Measurements from ENCODE around the gene SDHB. TPM values are rescaled to one million over a fixed set of nuclear protein-coding genes. Genes with fewer than 3 reads are reported as not detected.

The SDHB gene
- total and polyA plus RNA-seq, 10 of the 15 experiments (the other 5 are each of a cell fraction or from before 2014, with no cell fraction given), result 101 to 319 (median 188) TPM

GRCh38 chr1:16979475-16980327, 74.1 kb downstream of the SDHB start:
- RAD21 ChIA-PET (ENCODE audit: unreplicated experiment), result no interaction called here
- Histone ChIP-seq H3K4me1 (ENCODE audit: control insufficient read depth, insufficient read depth, low read length) (no peaks in the 10 kb centered on the region), H3K27me3 (replicated peaks in 1 of 2; ENCODE audit: control insufficient read depth in 2 of 2, insufficient read depth in 2 of 2, low read length in 1 of 2) (peaks cover 7 to 13% of the 10 kb centered on the region in 2 experiments; a peak in 3 of 4 replicates), H3K9me3 (replicated peaks; ENCODE audit: control insufficient read depth, insufficient read depth, low read length) (no peaks in the 10 kb centered on the region), H3K79me2 (ENCODE audit: control insufficient read depth, insufficient read depth, low read length) (no peaks in the 10 kb centered on the region), H2AFZ (ENCODE audit: control insufficient read depth, low read depth, low read length) (no peak overlapping the region), H3K9ac (ENCODE audit: control insufficient read depth, insufficient read depth, low read length) (no peak overlapping the region), H3K27ac (ENCODE audit: control insufficient read depth, insufficient read depth) (no peak overlapping the region), H3K4me2 (ENCODE audit: control insufficient read depth, insufficient read depth) (no peak overlapping the region), H4K20me1 (ENCODE audit: control insufficient read depth, insufficient read depth) (no peaks in the 10 kb centered on the region), H3K36me3 (ENCODE audit: control insufficient read depth in 2 of 2, insufficient read depth in 2 of 2, low read length in 1 of 2) (no peaks in the 10 kb centered on the region), H3K4me3 (no peak overlapping the region)
- intact Hi-C loops (cut with micrococcal nuclease; ENCODE audit: unreplicated experiment), result no loop called here
- CTCF ChIA-PET, result no interaction called here
- POLR2A ChIA-PET, result no interaction called here
- FAIRE-seq (no peak), ATAC-seq (no peak), DNase-seq (ENCODE audit: low read depth, low spot score) (no peak)
- no TSS peak for BruUV-seq (replicated peaks)
- whole genome bisulfite sequencing (ENCODE audit: insufficient coverage, insufficient replicate concordance, low lambda C conversion rate, missing lambda C conversion rate), result 16% methylated on average over 14 of the region's 44 CpGs
- TF ChIP-seq SUZ12 (IDR thresholded peaks at IDR 0.05; ENCODE audit: unreplicated experiment) (peak; percentile 52), REST (IDR thresholded peaks at IDR 0.05; ENCODE audit: low read depth, low read length) (no peak), GATAD2B (conservative IDR thresholded peaks at IDR 0.05; ENCODE audit: low read depth) (no peak), RAD21 (IDR thresholded peaks at IDR 0.05; ENCODE audit: insufficient read depth, low read depth, low read length) (no peak), ZZZ3 (IDR thresholded peaks at IDR 0.05; ENCODE audit: control insufficient read depth, insufficient read length, low read depth) (no peak)
- SMC1A ChIA-PET (ENCODE audit: uncharacterized antibody, unreplicated experiment), result interaction anchor here (0.6 kb wide), 1 partner anchor 67 kb away, joined by 3 read pairs; no protein-coding TSS in a partner anchor
- in situ Hi-C loops (cut with MboI), result no loop called here

Data from GM12878 (cell line).